Coronary artery (tissue), 2 donors: ENCODE measurements around the gene HOXA4.
A peak's percentile ranks its signal among the peaks of the same experiment; 100 is the strongest.

Experiments
- DNase-seq: peaks from one replicate; pipeline ENCODE4 v3.0.0-alpha.2; 2017; ENCODE audit warnings: low spot score
- H3K27ac ChIP-seq, 2 donors: fragments of 200-600 bp; sonication (generic); one replicate each; pipeline ENCODE4 v1.5.1; 2016 to 2019
- H3K4me3 ChIP-seq: fragments of 200-600 bp; sonication (generic); 2 replicates; pipeline ENCODE4 v1.5.1; 2016; ENCODE audit warnings: mild to moderate bottlenecking, moderate library complexity
- TF ChIP-seq, protein P1 (sequence below): fragments of 200-600 bp; sonication (generic); IDR thresholded peaks from one replicate; pipeline ENCODE4 v1.5.1; 2019; ENCODE audit warnings: antibody characterized with exemption

Gene HOXA4

DNA sequence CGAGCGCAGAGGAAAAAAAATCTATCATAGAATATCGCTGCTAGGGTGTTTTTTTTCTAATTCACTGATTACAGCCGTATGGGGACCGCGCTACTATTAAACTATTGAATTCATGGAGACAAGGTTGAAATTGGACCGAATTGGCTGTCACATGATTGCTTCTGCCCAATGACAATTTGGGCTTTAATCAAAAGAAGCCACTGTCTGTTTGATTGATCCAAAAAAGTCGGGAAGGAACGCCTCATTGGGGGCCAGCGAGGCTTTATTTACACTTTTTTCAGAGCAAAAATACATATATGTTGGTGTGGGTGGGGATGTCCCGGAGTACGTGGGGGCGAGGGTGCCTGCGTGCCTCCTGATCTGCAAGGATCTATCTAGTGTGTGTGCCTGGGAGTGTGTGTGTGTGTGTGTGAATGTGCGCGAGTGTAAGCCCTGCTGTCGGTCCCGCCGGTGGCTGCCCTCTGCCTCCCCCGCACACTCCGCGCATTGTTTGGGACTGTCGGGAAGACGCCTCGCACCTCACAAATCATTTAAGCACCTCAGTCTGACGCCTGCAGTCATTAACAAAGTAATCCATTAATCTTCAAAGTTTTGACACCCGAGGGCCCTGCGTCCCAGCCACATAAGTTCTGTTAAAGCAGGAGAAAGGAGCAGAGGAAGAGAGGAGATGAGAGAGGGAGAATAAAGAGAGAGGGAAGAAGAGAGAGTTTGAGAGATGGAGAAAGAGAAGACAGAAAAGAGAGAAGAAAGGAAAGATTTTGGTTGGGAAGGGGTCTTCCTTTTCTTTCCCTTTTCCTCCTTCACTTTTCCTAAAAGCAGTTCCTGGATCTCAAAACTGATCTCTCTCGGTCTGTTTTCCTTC lies 27.7 kb downstream of the HOXA4 start, which contains the start of gene HOXA2:
HOXA2 (minus strand) TSS at position 103 of the 862 bp plus-strand sequence. CDS start 183 bp downstream, outside the sequence.
- Histone ChIP-seq H3K27ac (peak within 1 kb of the TSS in 1 of 2 donors; percentile 57), H3K4me3 (peak within 1 kb of the TSS; percentile 56)
- TF ChIP-seq, protein P1, sequence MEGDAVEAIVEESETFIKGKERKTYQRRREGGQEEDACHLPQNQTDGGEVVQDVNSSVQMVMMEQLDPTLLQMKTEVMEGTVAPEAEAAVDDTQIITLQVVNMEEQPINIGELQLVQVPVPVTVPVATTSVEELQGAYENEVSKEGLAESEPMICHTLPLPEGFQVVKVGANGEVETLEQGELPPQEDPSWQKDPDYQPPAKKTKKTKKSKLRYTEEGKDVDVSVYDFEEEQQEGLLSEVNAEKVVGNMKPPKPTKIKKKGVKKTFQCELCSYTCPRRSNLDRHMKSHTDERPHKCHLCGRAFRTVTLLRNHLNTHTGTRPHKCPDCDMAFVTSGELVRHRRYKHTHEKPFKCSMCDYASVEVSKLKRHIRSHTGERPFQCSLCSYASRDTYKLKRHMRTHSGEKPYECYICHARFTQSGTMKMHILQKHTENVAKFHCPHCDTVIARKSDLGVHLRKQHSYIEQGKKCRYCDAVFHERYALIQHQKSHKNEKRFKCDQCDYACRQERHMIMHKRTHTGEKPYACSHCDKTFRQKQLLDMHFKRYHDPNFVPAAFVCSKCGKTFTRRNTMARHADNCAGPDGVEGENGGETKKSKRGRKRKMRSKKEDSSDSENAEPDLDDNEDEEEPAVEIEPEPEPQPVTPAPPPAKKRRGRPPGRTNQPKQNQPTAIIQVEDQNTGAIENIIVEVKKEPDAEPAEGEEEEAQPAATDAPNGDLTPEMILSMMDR = no peak
- no peak for DNase-seq

DNA sequence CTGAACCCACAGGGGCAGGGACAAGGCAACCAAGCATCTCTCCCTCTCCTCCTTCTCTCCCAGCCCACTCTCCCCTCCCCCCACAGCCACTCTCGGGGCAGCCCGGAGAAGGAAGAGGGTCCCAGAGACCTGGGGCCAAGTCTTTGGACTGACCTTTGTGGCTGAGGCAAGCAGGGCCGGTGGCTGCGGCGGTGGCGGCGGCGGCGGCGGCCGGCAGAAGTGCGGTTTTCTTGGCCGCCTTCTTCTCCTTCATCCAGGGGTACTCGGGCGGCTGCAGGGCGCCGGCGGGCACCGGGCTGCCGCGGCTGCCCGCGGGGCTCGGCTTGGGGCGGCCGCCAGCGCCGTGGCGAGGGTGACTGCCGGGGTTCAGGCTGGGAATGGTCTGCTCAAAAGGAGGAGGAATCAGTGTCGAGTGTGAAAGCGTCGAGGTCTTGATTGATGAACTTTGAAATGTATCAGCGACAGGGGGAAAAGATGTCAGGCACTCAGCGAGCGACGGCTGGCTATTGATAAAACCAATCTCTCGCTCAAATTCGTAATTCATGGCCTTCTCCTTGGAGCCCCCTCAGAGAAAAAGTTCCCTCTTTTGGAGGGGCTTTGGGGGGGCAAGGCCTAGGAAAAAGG lies 28.5 kb downstream of the HOXA4 start:
- Histone ChIP-seq H3K4me3 (peak overlapping the region; percentile 56), H3K27ac (peak overlapping the region in 1 of 2 donors; percentile 57)
- DNase-seq = no peak
- TF ChIP-seq, protein P1 = no peak

DNA sequence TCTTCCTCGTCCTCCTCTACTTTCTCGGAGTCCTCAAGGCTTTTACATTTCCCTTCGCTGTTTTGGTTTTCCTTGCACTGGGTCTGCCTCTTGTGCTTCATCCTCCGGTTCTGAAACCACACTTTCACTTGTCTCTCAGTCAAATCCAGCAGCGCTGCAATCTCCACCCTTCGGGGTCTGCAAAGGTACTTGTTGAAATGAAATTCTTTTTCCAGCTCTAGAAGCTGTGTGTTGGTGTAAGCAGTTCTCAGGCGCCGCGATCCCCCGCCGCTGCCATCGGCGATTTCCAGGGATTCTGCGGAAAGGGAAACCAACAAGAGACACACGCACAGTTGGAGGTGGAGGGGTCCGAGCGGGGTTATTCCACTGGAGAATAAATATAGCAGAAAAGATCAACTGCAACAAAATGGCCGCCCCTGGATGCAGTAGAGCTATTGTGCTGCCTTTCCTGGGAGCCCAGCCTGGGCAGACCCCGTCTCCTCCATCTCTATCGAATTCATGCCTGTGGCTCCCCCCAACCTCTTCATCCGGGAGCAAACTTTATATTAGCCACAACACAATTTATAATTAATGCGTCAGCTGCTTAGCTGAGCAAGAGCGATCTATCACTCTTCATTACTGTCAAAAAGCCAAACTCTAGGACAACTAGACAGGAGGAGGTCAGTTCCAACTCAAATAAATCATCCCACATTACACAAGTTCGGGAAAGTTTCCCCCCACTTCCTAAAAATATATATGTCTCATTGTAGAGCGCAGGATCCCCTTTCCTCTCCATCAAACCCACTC lies 29.2 kb downstream of the HOXA4 start:
- Histone ChIP-seq H3K27ac (peak overlapping the region in 1 of 2 donors; percentile 57), H3K4me3 (peak overlapping the region; percentile 56)
- DNase-seq = no peak
- TF ChIP-seq, protein P1 = no peak

DNA sequence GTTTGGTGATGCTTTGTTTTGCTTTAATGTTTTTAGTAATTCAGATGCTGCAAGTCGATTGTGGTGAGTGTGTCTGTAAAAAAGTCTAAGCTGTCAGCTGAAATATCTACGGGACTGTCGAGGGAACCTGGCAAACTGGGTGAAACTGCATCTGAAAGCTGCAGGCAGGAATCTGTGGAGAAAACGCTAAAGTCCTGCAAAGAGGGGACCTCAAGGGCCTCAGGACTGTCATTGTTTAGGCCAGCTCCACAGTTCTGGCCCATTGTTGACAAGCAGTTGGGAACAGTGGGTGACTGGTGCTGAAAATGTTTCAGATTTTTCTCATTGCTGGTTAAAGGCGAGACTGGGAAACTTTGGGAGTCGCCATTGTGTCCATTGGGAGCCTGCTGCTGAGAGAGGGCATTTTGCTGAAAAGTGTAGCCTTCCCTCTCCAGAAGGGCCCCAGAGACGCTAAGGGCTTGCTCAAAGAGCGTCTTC lies 29.8 kb downstream of the HOXA4 start:
- DNase-seq = no peak
- TF ChIP-seq, protein P1 = no peak
- peak overlapping the region in 1 of 2 donors; percentile 57 for H3K27ac ChIP-seq

DNA sequence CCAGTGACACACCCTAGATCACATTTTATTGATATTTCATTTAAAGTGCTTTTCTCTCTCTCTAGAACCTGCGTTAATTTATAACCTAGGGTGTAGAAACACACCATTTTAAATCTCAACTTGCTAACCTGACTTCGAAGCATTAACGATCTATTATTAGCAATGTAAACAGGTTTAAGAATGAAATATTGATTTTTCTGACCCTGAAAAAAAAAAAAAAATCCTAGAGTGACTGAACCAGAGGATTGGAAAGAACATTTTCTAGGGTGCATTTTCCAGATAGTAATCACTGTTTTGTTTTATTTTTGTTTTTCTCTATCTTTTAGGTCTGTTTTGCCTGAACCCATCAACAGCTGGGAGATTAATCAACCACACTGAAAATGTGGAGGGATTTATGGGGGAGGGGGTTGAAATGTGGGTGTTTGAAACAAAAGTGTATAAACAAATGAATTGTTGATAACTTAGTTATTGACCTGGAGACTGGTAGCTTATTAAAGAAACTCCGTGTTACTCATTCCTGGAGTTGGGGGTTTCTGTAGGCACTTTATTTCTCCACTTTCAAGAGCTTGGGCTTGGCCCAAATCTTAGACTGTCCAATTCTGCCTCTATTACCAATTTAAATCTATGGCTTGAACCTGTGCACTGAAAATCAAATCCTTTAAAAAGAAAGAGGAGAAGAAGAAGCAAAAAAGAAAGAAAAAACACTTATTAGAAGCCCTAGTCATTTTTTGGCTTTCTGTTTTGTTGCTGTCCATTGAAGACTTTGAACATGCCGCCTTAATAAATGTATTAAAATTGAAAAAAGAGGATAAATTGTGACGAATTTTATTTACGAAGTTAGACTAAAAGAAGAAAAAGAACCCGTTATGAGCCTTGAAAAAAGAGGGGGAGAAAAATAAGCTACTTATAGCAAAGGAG lies 30.8 kb downstream of the HOXA4 start:
- TF ChIP-seq, protein P1 = no peak
- no peak overlapping the region for H3K27ac ChIP-seq
- no peak overlapping the region for H3K4me3 ChIP-seq
- no peak for DNase-seq

More for the DNA sequence above, 29.8 kb downstream of the HOXA4 start:
- peak overlapping the region; percentile 56 for H3K4me3 ChIP-seq
